Vagina (tissue), 2 donors: ENCODE results near the gene HSPA12A. TPM values are rescaled to one million over a fixed set of nuclear protein-coding genes. Genes with fewer than 3 reads are reported as not detected.

Experiments
- DNase-seq, 2 donors: peaks; one replicate each; pipeline ENCODE4 v3.0.0-alpha.2; 2017; ENCODE audit errors: extremely low spot score in 2 of 2
- H3K27ac ChIP-seq: fragments of 200-600 bp; sonication (generic); one replicate; pipeline ENCODE4 v1.5.1; 2019
- H3K27me3 ChIP-seq: fragments of 200-600 bp; sonication (generic); one replicate; pipeline ENCODE4 v1.5.1; 2019
- H3K36me3 ChIP-seq, 2 donors: fragments of 200-600 bp; sonication (generic); one replicate each; pipeline ENCODE4 v1.5.1; 2017 to 2019
- H3K4me1 ChIP-seq: fragments of 200-600 bp; sonication (generic); one replicate; pipeline ENCODE4 v1.5.1; 2019
- H3K4me3 ChIP-seq, 2 donors: fragments of 200-600 bp; sonication (generic); 1 replicate in 1 of 2; 2 replicates in 1 of 2; pipeline ENCODE4 v1.5.1; 2016 to 2019
- H3K9me3 ChIP-seq: fragments of 200-600 bp; sonication (generic); one replicate; pipeline ENCODE4 v1.5.1; 2019
- POLR2A ChIP-seq, 2 donors: fragments of 450-650 bp; IDR thresholded peaks; one replicate each; pipeline ENCODE4 v1.6.1; 2017; ENCODE audit warnings: antibody characterized with exemption in 2 of 2, mild to moderate bottlenecking in 2 of 2, moderate library complexity in 2 of 2
- POLR2AphosphoS5 ChIP-seq, 2 donors: sonication (generic); formaldehyde crosslinking; IDR thresholded peaks; one replicate each; pipeline ENCODE4 v1.9.0; 2017; ENCODE audit warnings: antibody characterized with exemption in 2 of 2, mild to moderate bottlenecking in 2 of 2, low read depth in 1 of 2; ENCODE audit not compliant: insufficient read depth in 1 of 2
- intact Hi-C: fragments of 100-400 bp; cut with DNase I; formaldehyde crosslinking; loops from one replicate; pipeline ENCODE4 v1.15.1; 2023
- total RNA-seq: library from RNA; depleted of rRNA; stranded (reverse); fragments of >200 nt; gene quantifications from one replicate; pipeline ENCODE4 v1.2.3, GENCODE V29; 2016
- TF ChIP-seq, protein P1 (sequence below), 3 experiments: fragments of 450-650 bp in 2 of 3; fragments of 200-600 bp in 1 of 3; sonication (generic) in 1 of 3; IDR thresholded peaks; one replicate each; pipeline ENCODE4 v1.5.1; 2017 to 2019; ENCODE audit warnings: antibody characterized with exemption in 3 of 3, mild to moderate bottlenecking in 2 of 3, moderate library complexity in 2 of 3

HSPA12A gene
- total RNA-seq, 1 donor from 2014 or later, result 28.7 TPM

DNA sequence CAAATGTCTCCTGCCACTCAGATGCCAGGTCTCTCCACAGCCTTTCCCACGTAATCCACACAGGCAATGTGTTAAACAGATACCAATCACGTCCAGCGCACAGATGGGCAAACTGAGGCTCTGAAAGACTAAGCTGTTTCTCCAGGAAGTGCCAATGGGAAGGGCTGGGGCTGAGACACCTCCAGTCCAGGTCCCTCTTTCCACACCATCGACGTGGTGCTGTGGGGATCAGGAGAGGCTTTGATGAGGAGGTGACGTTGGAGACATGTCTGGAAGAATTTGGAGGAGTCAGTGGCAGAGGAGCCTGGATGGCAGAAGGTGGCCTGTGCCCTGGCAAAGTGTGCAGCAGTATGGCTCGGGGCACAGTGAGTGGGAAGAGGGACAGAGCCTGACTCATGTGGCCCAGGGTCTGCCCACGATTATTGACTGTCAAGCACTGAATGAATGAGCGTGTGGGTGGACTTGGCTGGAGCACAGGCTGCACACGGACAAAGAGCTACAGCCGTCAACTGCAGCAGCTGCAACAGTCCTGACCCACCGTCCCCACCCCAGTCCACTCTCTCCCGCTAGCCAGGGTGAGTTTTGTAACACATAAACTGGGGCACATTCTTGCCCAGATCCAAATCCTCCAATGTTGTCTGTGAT, 40.8 kb upstream of the HSPA12A start:
- no peak for TF ChIP-seq POLR2AphosphoS5 (IDR thresholded peaks at IDR 0.05; ENCODE audit: insufficient read depth in 1 of 2, low read depth in 1 of 2)
- TF ChIP-seq, protein P1, sequence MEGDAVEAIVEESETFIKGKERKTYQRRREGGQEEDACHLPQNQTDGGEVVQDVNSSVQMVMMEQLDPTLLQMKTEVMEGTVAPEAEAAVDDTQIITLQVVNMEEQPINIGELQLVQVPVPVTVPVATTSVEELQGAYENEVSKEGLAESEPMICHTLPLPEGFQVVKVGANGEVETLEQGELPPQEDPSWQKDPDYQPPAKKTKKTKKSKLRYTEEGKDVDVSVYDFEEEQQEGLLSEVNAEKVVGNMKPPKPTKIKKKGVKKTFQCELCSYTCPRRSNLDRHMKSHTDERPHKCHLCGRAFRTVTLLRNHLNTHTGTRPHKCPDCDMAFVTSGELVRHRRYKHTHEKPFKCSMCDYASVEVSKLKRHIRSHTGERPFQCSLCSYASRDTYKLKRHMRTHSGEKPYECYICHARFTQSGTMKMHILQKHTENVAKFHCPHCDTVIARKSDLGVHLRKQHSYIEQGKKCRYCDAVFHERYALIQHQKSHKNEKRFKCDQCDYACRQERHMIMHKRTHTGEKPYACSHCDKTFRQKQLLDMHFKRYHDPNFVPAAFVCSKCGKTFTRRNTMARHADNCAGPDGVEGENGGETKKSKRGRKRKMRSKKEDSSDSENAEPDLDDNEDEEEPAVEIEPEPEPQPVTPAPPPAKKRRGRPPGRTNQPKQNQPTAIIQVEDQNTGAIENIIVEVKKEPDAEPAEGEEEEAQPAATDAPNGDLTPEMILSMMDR (IDR thresholded peaks at IDR 0.05), result no peak
- Histone ChIP-seq H3K27ac (no peak overlapping the region), H3K36me3 (no peaks in the 10 kb centered on the region), H3K9me3 (no peaks in the 10 kb centered on the region), H3K27me3 (no peaks in the 10 kb centered on the region), H3K4me1 (peaks cover 6% of the 10 kb centered on the region), H3K4me3 (no peak overlapping the region)
- DNase-seq, result no peak
- intact Hi-C loops, result no loop called here

DNA sequence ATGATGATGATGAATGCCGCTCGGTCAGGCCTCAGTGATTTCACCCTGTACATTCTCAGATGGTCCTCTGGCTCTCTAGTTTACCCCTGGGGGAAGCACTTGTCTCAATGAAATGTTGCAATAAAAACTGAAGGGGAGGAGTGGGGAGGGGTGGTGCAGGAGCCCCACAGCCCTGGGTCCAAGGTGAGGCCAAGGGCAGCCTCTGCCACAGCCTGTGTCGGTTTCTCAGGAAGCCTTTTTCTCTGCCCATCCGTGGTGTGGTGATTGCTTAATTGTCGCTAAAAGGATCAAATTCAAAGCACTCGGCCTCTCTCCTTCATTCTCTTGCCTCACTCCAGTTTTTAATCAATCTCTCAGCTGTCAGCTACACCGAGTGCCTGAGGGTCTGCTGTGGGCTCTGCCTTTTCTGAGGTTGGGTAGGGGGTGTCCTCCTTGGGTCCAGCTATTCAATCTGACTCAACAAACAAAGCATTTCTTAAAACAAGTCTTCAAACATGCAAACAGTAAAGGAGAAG, 39.1 kb upstream of the HSPA12A start:
- TF ChIP-seq POLR2A (IDR thresholded peaks at IDR 0.05), result no peak
- TF ChIP-seq, protein P1 (IDR thresholded peaks at IDR 0.05), result no peak
- TF ChIP-seq POLR2AphosphoS5 (IDR thresholded peaks at IDR 0.05; ENCODE audit: insufficient read depth in 1 of 2, low read depth in 1 of 2), result no peak
- no peak overlapping the region for H3K4me3 ChIP-seq
- no peak for DNase-seq
- H3K4me1 ChIP-seq, result no peaks in the 10 kb centered on the region
- H3K36me3 ChIP-seq, result no peaks in the 10 kb centered on the region
- H3K27ac ChIP-seq, result no peak overlapping the region
- intact Hi-C loops, result no loop called here
- H3K27me3 ChIP-seq, result no peaks in the 10 kb centered on the region
- H3K9me3 ChIP-seq, result no peaks in the 10 kb centered on the region

DNA sequence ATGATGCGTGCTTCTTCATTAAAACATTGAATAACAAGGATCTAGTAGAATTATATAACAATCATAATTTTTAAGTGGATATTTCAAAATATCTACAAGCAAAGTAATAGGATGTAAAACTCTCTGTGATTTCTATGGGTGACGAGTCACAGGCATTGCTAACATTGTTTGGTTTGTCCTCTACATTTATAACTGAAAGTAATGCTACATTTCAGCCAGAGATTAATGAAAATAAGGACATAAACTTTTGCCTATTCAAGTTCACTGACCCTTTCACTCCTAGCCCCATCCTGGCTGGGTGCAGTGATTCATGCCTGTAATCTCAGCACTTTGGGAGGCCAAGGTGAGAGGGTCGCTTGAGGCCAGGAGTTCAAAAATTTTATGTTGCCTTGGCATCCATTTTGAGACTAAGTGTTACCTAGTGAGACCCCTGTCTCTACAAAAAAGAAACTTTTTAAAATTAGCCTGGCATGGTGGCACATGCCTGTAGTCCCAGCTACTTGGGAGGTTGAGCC, 38.4 kb upstream of the HSPA12A start:
- Histone ChIP-seq H3K27ac (no peak overlapping the region), H3K4me3 (no peak overlapping the region), H3K4me1 (no peaks in the 10 kb centered on the region), H3K27me3 (no peaks in the 10 kb centered on the region), H3K9me3 (no peaks in the 10 kb centered on the region), H3K36me3 (no peaks in the 10 kb centered on the region)
- intact Hi-C loops, result no loop called here
- no peak for TF ChIP-seq POLR2AphosphoS5 (IDR thresholded peaks at IDR 0.05; ENCODE audit: insufficient read depth in 1 of 2, low read depth in 1 of 2)
- no peak for TF ChIP-seq POLR2A (IDR thresholded peaks at IDR 0.05)
- TF ChIP-seq, protein P1 (IDR thresholded peaks at IDR 0.05), result no peak
- no peak for DNase-seq

DNA sequence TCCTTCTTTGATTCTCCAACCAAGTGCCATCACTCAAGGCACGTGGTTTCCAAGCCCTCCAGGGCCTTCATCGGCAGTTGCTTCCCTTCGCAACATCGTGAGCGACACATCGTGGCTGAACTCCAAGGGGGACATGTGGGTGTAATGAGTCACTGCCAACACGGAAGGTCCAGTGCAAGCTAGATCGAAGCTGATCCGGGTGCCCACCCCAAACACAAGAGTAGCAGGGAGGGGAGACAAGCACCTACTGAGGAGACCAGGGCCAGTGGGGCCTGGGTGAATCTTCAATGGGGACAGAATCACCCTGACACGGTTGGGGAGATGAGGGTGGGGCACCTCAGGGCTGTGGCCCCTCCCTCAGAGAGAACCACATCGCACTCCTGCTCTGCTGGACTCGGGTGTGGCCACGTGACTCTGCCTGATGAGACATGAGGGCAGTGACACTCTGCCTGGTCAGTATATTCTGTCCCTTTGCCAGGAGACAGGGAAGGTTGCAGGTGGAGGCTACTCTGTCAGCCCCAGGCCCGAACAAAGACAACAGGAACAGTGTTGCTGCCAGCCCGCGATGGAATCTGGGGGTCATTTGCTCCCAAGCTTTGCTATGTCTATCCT, 36.8 kb upstream of the HSPA12A start:
- Histone ChIP-seq H3K4me1 (no peaks in the 10 kb centered on the region), H3K9me3 (no peaks in the 10 kb centered on the region), H3K27ac (no peak overlapping the region), H3K4me3 (no peak overlapping the region), H3K27me3 (no peaks in the 10 kb centered on the region), H3K36me3 (no peaks in the 10 kb centered on the region)
- TF ChIP-seq POLR2AphosphoS5 (IDR thresholded peaks at IDR 0.05; ENCODE audit: insufficient read depth in 1 of 2, low read depth in 1 of 2) (no peak), POLR2A (IDR thresholded peaks at IDR 0.05) (no peak)
- TF ChIP-seq, protein P1 (IDR thresholded peaks at IDR 0.05), result no peak
- no peak for DNase-seq
- intact Hi-C loops, result no loop called here

DNA sequence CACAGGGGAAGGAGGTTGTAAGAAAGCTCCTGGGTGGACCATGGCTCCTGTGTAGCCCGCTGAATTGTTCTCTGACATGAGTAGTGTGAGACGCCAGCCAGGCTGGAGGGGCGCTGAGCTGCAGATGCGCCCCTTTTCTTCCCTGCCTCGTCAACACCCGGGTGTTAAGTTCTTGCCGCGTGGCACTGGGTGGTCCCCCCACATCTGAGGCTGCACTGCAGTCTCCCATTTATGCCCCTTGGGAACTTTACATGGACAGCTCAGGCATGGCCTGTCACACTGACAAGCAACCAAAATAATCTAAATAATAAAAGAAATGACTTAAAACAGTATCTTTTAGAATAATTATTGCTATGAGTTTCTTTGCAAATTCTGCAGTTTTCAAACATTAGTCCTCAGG, 34.6 kb upstream of the HSPA12A start:
- TF ChIP-seq, protein P1 (IDR thresholded peaks at IDR 0.05), result no peak
- TF ChIP-seq POLR2AphosphoS5 (IDR thresholded peaks at IDR 0.05; ENCODE audit: insufficient read depth in 1 of 2, low read depth in 1 of 2) (no peak), POLR2A (IDR thresholded peaks at IDR 0.05) (no peak)
- intact Hi-C loops, result no loop called here
- no peak for DNase-seq
- no peak overlapping the region for H3K27ac ChIP-seq
- H3K4me3 ChIP-seq, result no peak overlapping the region
- no peaks in the 10 kb centered on the region for H3K9me3 ChIP-seq
- no peaks in the 10 kb centered on the region for H3K36me3 ChIP-seq
- no peaks in the 10 kb centered on the region for H3K27me3 ChIP-seq
- peaks cover 2% of the 10 kb centered on the region for H3K4me1 ChIP-seq
